K562 (cell line): Measurements from ENCODE around the gene SPOUT1. TPM values are rescaled to one million over a fixed set of nuclear protein-coding genes. Genes with fewer than 3 reads are reported as not detected.

Source experiments
- DDX20 ChIP-seq: fragments of 450-650 bp; IDR thresholded peaks from 2 replicates; pipeline ENCODE4 v1.6.1; 2016; ENCODE audit warnings: missing genetic modification characterization, low read depth, mild to moderate bottlenecking, missing compliant biosample characterization, moderate library complexity
- POLR2A ChIP-seq: fragments of 450-650 bp; conservative IDR thresholded peaks from 2 replicates; pipeline ENCODE4 v1.6.1; 2016
- RBM25 ChIP-seq: fragments of 200-400 bp; formaldehyde crosslinking; IDR thresholded peaks from 2 replicates; pipeline ENCODE4 v1.6.1; 2018; ENCODE audit warnings: low read length, low read depth, moderate library complexity; ENCODE audit not compliant: severe bottlenecking
- ZFP36 ChIP-seq: fragments of 150-350 bp; IDR thresholded peaks from 2 replicates; pipeline ENCODE4 v1.6.1; 2018; ENCODE audit warnings: low read length, low read depth; ENCODE audit not compliant: partially characterized antibody
- ZNF217 ChIP-seq: sonication (generic); formaldehyde crosslinking; IDR thresholded peaks from 2 replicates; pipeline ENCODE4 v1.8.0; 2022; ENCODE audit warnings: mild to moderate bottlenecking, missing genetic modification reagents
- ZNF436 ChIP-seq: fragments of 250-450, 450-650 bp; sonication (Bioruptor Pico); formaldehyde crosslinking; IDR thresholded peaks from 2 replicates; pipeline ENCODE4 v1.7.0; 2020; ENCODE audit warnings: mild to moderate bottlenecking
- polyA plus RNA-seq, 8 experiments: library from polyadenylated mRNA; depleted of rRNA in 4 of 8; stranded (reverse) in 5 of 8; unstranded in 3 of 8; fragments of >200 nt; fragmentation: Nextera tagmentation in 2 of 8; fragmentation: Illumina TruSeq in 1 of 8; extraction: Ambion mirVana in 2 of 8; extraction: Trizol in 1 of 8; gene quantifications; 2 replicates each; pipeline versions ENCODE4 v1.2.1 to v1.2.3, GENCODE V29; 2011 to 2014; ENCODE audit warnings: inconsistent platforms in 1 of 8, missing spikeins in 1 of 8
- total RNA-seq, 7 experiments: library from RNA; depleted of rRNA in 6 of 7; stranded (reverse); fragments of >200 nt in 6 of 7; fragmentation: Illumina TruSeq in 2 of 7; extraction: Trizol in 2 of 7; gene quantifications; 2 replicates each; pipeline versions ENCODE4 v1.2.1 to v1.2.3, GENCODE V29; 2011 to 2021; ENCODE audit warnings: low replicate concordance in 1 of 7
- TF ChIP-seq, protein P1 (sequence below), 2 experiments: fragments of 200-800 bp in 1 of 2; sonication (Bioruptor generic) in 1 of 2; sonication (generic) in 1 of 2; formaldehyde crosslinking in 1 of 2; IDR thresholded peaks in 1 of 2; conservative IDR thresholded peaks in 1 of 2; 2 replicates each; pipeline versions ENCODE4 v1.5.0 to v1.6.1; 2016 to 2020; ENCODE audit warnings: missing compliant biosample characterization in 1 of 2, missing genetic modification characterization in 1 of 2, missing genetic modification reagents in 1 of 2
- TF ChIP-seq, protein P2 (sequence below): IDR thresholded peaks from 3 replicates; pipeline ENCODE4 v1.6.1; 2011; ENCODE audit warnings: borderline replicate concordance, mild to moderate bottlenecking, moderate library complexity; ENCODE audit not compliant: insufficient read length; ENCODE audit errors: extremely low read depth

The SPOUT1 gene
- total and polyA plus RNA-seq, 9 of the 15 experiments (the other 6 are each of a cell fraction or from before 2014, with no cell fraction given): 10.6 to 121 (median 37.4) TPM

DNA sequence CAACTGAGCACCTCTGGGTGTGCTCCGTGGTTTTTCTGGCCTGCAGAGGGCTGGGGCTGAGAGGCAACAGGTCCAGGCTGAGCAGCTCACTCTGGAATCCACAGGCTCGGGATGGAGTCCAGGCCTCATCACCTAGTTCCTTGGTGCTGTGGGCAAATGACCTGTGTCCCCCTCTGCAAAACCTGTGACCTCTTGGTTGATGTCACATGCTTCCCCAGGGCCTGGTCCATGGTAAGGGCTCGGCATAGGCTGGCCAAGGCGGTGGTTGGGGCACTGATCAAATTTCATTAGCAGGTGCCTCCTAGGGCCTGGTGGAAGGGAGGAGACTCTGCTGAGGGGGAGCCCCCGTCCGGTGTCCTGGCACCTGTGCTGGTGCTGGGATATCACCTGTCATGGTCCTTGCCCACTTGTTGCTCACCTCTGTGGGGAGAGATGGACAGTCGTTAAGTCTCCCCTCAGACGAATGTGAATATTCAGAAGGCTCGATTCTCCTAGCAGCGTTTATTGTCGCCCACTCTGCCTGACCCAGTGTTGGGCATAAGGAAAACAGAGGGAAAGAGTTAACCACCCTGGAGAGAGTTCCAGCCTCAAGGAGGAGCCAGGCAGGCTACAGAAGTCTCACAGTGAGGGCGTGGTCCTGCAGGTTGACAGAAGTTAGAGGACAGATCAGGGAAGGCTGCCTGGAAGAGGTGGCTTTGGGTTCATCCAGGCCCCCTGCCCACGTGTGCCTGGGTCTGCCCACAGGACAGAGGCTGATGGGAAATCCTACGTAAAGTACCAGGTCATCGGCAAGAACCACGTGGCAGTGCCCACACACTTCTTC is 7.8 kb downstream of the SPOUT1 start (continued):
- TF ChIP-seq, protein P1, sequence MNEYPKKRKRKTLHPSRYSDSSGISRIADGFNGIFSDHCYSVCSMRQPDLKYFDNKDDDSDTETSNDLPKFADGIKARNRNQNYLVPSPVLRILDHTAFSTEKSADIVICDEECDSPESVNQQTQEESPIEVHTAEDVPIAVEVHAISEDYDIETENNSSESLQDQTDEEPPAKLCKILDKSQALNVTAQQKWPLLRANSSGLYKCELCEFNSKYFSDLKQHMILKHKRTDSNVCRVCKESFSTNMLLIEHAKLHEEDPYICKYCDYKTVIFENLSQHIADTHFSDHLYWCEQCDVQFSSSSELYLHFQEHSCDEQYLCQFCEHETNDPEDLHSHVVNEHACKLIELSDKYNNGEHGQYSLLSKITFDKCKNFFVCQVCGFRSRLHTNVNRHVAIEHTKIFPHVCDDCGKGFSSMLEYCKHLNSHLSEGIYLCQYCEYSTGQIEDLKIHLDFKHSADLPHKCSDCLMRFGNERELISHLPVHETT (CRISPR knock-in tag; conservative IDR thresholded peaks at IDR 0.05 in 1 of 2, IDR thresholded peaks at IDR 0.05 in 1 of 2): no peak
- TF ChIP-seq ZNF217 (CRISPR knock-in tag) (no peak), ZNF436 (0 out of 2 replicates have a peak, but pooled peaks have one; percentile 68), ZFP36 (peak; percentile 97), POLR2A (peak; percentile 61), DDX20 (tag) (no peak), RBM25 (peak; percentile 73)
- TF ChIP-seq, protein P2, sequence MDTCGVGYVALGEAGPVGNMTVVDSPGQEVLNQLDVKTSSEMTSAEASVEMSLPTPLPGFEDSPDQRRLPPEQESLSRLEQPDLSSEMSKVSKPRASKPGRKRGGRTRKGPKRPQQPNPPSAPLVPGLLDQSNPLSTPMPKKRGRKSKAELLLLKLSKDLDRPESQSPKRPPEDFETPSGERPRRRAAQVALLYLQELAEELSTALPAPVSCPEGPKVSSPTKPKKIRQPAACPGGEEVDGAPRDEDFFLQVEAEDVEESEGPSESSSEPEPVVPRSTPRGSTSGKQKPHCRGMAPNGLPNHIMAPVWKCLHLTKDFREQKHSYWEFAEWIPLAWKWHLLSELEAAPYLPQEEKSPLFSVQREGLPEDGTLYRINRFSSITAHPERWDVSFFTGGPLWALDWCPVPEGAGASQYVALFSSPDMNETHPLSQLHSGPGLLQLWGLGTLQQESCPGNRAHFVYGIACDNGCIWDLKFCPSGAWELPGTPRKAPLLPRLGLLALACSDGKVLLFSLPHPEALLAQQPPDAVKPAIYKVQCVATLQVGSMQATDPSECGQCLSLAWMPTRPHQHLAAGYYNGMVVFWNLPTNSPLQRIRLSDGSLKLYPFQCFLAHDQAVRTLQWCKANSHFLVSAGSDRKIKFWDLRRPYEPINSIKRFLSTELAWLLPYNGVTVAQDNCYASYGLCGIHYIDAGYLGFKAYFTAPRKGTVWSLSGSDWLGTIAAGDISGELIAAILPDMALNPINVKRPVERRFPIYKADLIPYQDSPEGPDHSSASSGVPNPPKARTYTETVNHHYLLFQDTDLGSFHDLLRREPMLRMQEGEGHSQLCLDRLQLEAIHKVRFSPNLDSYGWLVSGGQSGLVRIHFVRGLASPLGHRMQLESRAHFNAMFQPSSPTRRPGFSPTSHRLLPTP: peak; percentile 13
- TF ChIP-seq, all 486 proteins: peak for 7
